NT2/D1 (cell line): ENCODE results near the gene ADCY10.

ENCODE experiments used
- SUZ12 ChIP-seq: IDR thresholded peaks from 2 replicates; pipeline ENCODE4 v1.6.1; 2011; ENCODE audit not compliant: insufficient read length, insufficient read depth; ENCODE audit errors: extremely low read depth
- YY1 ChIP-seq: IDR thresholded peaks from 2 replicates; pipeline ENCODE4 v1.6.1; 2011; ENCODE audit not compliant: insufficient read length, insufficient read depth
- ZNF274 ChIP-seq: IDR thresholded peaks from 2 replicates; pipeline ENCODE4 v1.6.1; 2011; ENCODE audit warnings: mild to moderate bottlenecking, low read depth, low read length

GRCh38 chr1:167824163-167824794, 89.7 kb downstream of the ADCY10 start:
- TF ChIP-seq ZNF274 (no peak), YY1 (no peak), SUZ12 (no peak)
